Endometrial microvascular endothelial cells (primary cell): ENCODE data around the gene MYO5A. TPM values are rescaled to one million over a fixed set of nuclear protein-coding genes. Genes with fewer than 3 reads are reported as not detected.

Experiments
- in situ Hi-C: cut with HindIII; loops from 2 replicates; pipeline ENCODE4 v1.10.0; 2017; ENCODE audit warnings: low sequenced_read_pairs, low pct_unique_long_range_greater_than_20kb; ENCODE audit errors: inconsistent ontology term
- total RNA-seq: library from RNA; depleted of rRNA; stranded (reverse); fragments of >200 nt; gene quantifications from one replicate; pipeline ENCODE4 v1.2.3, GENCODE V29; 2015; ENCODE audit errors: inconsistent ontology term

The MYO5A gene
- total RNA-seq, 1 donor from 2014 or later, result 75.4 TPM

GRCh38 chr15:52258461-52258860 is 270.2 kb downstream of the MYO5A start:
- in situ Hi-C loops, result loop anchor here (10.0 to 25.0 kb wide), 2 partner anchors 104 to 336 kb away; no protein-coding TSS in a partner anchor

- in situ Hi-C loops, result loop anchor here (10.0 to 25.0 kb wide), 2 partner anchors 105 to 337 kb away; no protein-coding TSS in a partner anchor
These were observed 271.0 kb downstream of the MYO5A start for GRCh38 chr15:52257734-52258062.

Other genes with a start within 250 kb of the MYO5A start
- 2.7 TPM for gene MYO5C, start 233.1 kb downstream of the MYO5A start, total RNA-seq
- 123 TPM for gene ARPP19, start 40.1 kb upstream of the MYO5A start, total RNA-seq
- 11.2 TPM for gene ATOSA, start 150.5 kb upstream of the MYO5A start, total RNA-seq